Large intestine (tissue), 3 donors: ENCODE results near the gene GPRC6A. TPM values are rescaled to one million over a fixed set of nuclear protein-coding genes. Genes with fewer than 3 reads are reported as not detected.

ENCODE experiments used
- DNase-seq, 2 donors: peaks; one replicate each; pipeline versions ENCODE4 v3.0.0 to v3.0.0-alpha.2; 2013
- H3K27ac ChIP-seq: one replicate; pipeline ENCODE4 v1.5.1; 2013; ENCODE audit warnings: low read length
- H3K27me3 ChIP-seq: 2 replicates; pipeline ENCODE4 v1.6.1; 2013; ENCODE audit warnings: low read length; ENCODE audit not compliant: control insufficient read depth, insufficient read depth
- H3K36me3 ChIP-seq: 2 replicates; pipeline ENCODE4 v1.6.1; 2013; ENCODE audit warnings: low read length; ENCODE audit not compliant: control insufficient read depth, insufficient read depth
- H3K4me1 ChIP-seq: one replicate; pipeline ENCODE4 v1.6.1; 2013; ENCODE audit warnings: low read length; ENCODE audit not compliant: control insufficient read depth, insufficient read depth
- H3K4me3 ChIP-seq: one replicate; pipeline ENCODE4 v1.5.1; 2013; ENCODE audit warnings: low read length
- H3K9me3 ChIP-seq: one replicate; pipeline ENCODE4 v1.6.1; 2013; ENCODE audit warnings: mild to moderate bottlenecking, low read depth, low read length, moderate library complexity; ENCODE audit not compliant: control insufficient read depth
- WGBS: methylation state at CpG from one replicate; pipeline ENCODE4 v1.1.5; 2013; ENCODE audit warnings: low lambda C conversion rate; ENCODE audit not compliant: insufficient coverage; 5-methylcytosine and 5-hydroxymethylcytosine counted together
- polyA plus RNA-seq: library from polyadenylated mRNA; unstranded; fragments of 120-200 nt; gene quantifications from one replicate; pipeline ENCODE4 v1.2.1, GENCODE V29; 2013

The GPRC6A gene
- polyA plus RNA-seq, 1 donor = not detected

- Histone ChIP-seq H3K4me1 (no peaks in the 10 kb centered on the region), H3K27ac (no peak overlapping the region), H3K36me3 (no peaks in the 10 kb centered on the region), H3K9me3 (peaks cover 7% of the 10 kb centered on the region), H3K4me3 (no peak overlapping the region), H3K27me3 (peaks cover 32% of the 10 kb centered on the region)
- no CpG with 5 or more reads among the region's 4 CpGs for WGBS
- DNase-seq = no peak
Measured at GRCh38 chr6:116761779-116762178, 67.1 kb downstream of the GPRC6A start.

- Histone ChIP-seq H3K36me3 (no peaks in the 10 kb centered on the region), H3K4me1 (no peaks in the 10 kb centered on the region), H3K9me3 (no peaks in the 10 kb centered on the region), H3K27me3 (no peaks in the 10 kb centered on the region), H3K4me3 (no peak overlapping the region), H3K27ac (no peak overlapping the region)
- 57% methylated on average over 1 of the region's 5 CpGs for WGBS
- no peak for DNase-seq
Measured at GRCh38 chr6:116745176-116745575, 83.7 kb downstream of the GPRC6A start.

Other genes with a start within 250 kb of the GPRC6A start
- gene RSPH4A, start 212.6 kb downstream of the GPRC6A start, polyA plus RNA-seq = 0.70 TPM
- 17.7 TPM for gene ZUP1, start 160.3 kb downstream of the GPRC6A start, polyA plus RNA-seq
- 8.9 TPM for gene KPNA5, start 147.9 kb downstream of the GPRC6A start, polyA plus RNA-seq
- gene FAM162B, start 63.4 kb downstream of the GPRC6A start, polyA plus RNA-seq = 0.73 TPM
- gene RFX6, start 48.2 kb upstream of the GPRC6A start, polyA plus RNA-seq = 8.6 TPM